HG03196 (cell line): ENCODE results near the gene SWT1.
"Not testable (repeated sequence)": the region's sequence is repeated elsewhere in the genome, so short reads cannot be mapped to it uniquely, and the experiment has no call there.

Experiments
- ATAC-seq: cut with Tn5 transposase; IDR thresholded peaks from one replicate; pipeline ENCODE4 v1.9.1; 2021; ENCODE audit not compliant: unreplicated experiment

Gene SWT1

DNA sequence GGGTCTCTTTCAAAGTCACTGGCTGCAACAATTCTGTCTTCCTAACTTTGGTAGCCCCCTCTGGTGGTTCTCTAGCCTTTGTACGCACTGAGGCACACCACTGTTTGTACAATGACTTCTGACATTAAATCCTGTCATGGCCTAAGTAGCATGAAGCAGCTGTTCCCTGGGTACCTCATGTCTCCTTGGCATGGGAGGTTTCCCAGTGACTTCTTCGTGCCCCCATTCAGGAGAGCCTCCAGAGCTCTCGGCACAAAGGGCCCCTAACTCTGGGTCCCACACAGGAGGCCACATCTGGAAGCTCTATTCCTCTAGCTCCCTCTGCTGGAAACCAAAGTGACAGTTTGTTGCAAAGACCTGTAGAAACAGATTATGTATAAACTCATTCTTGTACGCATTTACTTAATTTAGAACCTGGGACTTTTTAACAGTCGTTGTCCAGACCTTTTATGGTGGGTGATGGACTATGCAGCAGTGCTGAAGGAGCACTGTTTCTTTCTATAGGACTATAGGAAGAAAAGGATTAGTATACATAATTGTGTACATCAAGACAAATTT is 13.4 kb downstream of the SWT1 start:
- ATAC-seq, result peak; percentile 92

DNA sequence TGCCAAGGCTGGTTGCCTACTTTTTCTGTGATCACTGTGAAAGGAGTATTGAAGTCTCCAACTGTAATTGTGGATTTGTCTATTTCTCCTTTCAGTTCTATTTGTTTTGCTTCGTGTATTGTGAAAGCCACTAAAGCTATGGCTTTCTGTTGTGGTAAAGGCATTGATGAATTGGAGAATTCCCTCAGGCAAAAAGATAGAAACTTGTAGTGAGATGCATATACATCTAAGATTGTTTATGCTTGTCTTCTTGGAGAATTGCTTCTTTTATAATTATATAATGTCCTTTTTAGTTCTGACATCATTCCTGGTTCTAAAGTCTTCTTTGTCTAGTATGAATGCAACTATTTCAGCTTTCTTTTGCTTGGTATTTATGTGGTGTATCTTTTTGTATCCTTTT is 36.8 kb downstream of the SWT1 start:
- no peak for ATAC-seq

- ATAC-seq, result not testable (repeated sequence)
Measured at GRCh38 chr1:185198712-185199111, 41.7 kb downstream of the SWT1 start.

- ATAC-seq, result no peak
Measured at GRCh38 chr1:185200889-185201288, 43.9 kb downstream of the SWT1 start.

- no peak for ATAC-seq
Measured at GRCh38 chr1:185207170-185207569, 50.2 kb downstream of the SWT1 start.

GRCh38 chr1:185207980-185208602 is 51.1 kb downstream of the SWT1 start:
- ATAC-seq, result no peak

- no peak for ATAC-seq
Measured at GRCh38 chr1:185208626-185209180, 51.7 kb downstream of the SWT1 start.

DNA sequence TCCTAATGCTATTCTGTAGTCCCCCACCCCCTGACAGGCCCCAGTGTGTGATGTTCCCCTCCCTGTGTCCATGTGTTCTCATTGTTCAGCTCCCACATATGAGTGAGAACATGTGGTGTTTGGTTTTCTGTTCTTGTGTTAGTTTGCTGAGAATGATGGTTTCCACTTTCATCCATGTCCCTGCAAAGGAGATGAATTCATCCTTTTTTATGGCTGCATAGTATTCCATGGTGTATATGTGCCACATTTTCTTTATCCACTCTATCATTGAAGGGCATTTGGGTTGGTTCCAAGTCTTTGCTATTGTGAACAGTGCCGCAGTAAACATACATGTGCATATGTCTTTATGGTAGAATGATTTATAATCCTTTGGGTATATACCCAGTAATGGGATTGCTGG is 52.4 kb downstream of the SWT1 start:
- not testable (repeated sequence) for ATAC-seq

- ATAC-seq, result no peak
Measured at GRCh38 chr1:185213091-185213490, 56.1 kb downstream of the SWT1 start.

DNA sequence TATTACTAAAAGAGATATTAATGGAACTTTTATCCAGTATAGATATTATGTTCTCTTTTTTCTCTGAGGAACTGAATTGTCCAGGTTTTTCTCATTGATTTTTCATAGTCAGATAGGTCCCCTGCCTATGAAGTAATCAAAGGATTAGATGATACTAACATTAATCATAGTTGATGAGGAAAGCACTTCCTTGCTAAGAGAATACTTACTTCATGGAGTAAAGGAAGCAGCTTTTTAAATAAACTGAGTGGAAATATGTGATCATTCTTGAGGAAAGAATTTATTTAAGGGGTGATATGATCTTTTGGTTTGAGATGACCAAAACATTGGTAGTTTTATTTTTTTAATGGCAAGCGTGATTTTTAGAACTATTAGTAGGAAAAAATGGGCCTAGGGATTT is 58.9 kb downstream of the SWT1 start:
- no peak for ATAC-seq

GRCh38 chr1:185224132-185224531 is 67.2 kb downstream of the SWT1 start:
- no peak for ATAC-seq

- ATAC-seq, result no peak
Measured at GRCh38 chr1:185227161-185227560, 70.2 kb downstream of the SWT1 start.

DNA sequence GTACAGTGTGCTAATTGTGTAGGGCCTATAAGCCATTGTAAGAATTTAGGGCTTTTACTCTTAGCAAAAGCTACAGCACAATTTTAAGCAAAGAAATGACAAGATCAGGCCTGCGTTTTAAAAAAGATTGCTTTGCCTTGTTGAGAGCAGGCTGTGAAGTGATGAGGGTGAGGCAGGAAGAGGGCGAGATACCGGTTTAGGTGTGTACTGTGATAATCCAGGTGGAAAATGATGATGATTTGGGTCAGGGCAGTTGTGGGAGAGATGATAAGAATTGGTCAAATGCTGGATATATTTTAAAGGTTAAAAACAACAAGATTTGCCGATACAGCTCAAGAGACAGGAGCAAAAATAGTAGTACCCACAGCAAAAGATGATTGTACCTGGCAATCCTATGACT is 72.0 kb downstream of the SWT1 start:
- ATAC-seq, result no peak

- ATAC-seq, result no peak
Measured at GRCh38 chr1:185229981-185230380, 73.0 kb downstream of the SWT1 start.

DNA sequence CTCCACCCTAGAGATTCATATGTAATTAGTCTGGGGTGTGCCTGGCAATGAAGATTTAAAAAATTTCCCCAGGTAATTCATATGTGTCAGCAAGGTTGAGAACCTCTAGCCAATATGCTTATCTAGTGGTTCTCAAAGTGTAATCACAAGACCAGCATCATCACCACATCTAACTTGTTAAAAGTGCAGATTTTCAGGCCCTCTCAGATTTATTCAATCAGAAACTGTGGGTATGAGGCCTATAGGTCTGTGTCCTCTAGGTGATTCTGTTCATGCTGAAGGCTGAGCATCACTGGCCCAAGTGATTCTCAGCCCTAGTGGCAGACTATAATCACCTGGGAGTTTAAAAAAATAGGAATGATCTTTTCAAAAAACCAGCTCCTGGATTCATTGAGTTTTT is 75.9 kb downstream of the SWT1 start:
- ATAC-seq, result no peak

GRCh38 chr1:185234183-185234582 is 77.2 kb downstream of the SWT1 start:
- ATAC-seq, result not testable (repeated sequence)

DNA sequence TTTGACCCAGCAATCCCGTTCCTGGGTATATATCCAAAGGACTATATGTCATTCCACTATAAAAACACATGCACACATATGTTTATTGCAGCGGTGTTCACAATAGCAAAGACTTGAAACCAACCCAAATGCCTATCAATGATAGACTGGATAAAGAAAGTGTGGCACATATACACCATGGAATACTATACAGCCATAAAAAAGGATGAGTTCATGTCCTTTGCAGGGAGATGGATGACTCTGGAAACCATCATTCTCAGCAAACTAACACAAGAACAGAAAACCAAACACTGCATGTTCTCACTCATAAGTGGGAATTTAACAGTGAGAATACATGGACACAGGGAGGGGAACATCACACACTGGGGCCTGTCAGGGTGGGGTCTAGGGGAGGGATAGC is 80.2 kb downstream of the SWT1 start:
- ATAC-seq, result not testable (repeated sequence)

- no peak for ATAC-seq
Measured at GRCh38 chr1:185237661-185238060, 80.7 kb downstream of the SWT1 start.

GRCh38 chr1:185238447-185238846 is 81.5 kb downstream of the SWT1 start:
- ATAC-seq, result no peak

DNA sequence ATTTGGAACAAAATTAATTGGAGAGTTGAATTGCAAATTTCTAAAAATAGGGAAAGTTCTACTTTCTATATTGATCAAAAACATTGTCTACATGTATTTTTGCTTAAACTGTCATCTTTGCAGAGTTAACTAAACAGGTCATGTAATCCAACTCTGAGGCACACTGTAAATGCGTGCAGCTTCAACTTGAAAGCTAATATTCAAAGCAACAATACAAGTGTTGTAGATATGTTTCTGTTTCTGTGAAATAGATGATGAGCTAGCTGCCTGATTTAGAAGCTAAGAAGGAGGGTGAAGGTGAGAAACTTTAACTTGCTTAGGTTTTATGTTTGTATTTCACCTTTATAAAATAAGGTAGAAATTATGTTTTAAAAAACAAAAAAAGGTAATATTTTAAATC is 82.9 kb downstream of the SWT1 start:
- no peak for ATAC-seq

DNA sequence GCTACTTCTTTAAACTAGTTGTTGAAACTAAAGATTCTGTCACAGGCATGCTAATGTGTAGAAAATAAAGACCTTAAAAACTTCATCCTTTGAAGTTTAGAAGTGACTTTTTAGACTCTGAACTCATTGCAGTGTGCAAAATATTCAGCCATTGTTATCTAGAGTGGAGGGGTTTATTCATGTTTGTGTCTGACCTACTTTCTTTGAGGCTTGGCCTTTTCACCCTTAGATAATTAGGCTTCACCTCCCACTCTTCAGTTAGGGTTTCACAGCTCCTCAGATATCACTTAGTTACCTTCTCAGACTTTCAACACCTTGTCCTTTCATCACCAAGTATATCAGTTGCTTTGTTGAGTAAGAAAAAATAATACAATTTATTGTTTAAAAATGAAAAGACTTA is 84.2 kb downstream of the SWT1 start:
- ATAC-seq, result no peak

- no peak for ATAC-seq
Measured at GRCh38 chr1:185244015-185244747, 87.2 kb downstream of the SWT1 start.
